Cardiac fibroblast (primary cell): ENCODE measurements around the gene SCN2B.

ENCODE experiments used
- DNase-seq, 2 donors: peaks; one replicate each; pipeline versions ENCODE4 v3.0.0 to v3.0.0-alpha.2; 2010; ENCODE audit warnings: low read depth in 2 of 2
- H3K4me3 ChIP-seq, 2 donors: replicated peaks in 1 of 2; 1 replicate in 1 of 2; 2 replicates in 1 of 2; pipeline ENCODE4 v1.5.1; 2011; ENCODE audit warnings: low read depth in 2 of 2, low read length in 2 of 2, mild to moderate bottlenecking in 2 of 2, moderate library complexity in 1 of 2
- TF ChIP-seq, protein P1 (sequence below): IDR thresholded peaks from one replicate; pipeline ENCODE4 v1.5.1; 2011; ENCODE audit warnings: low read depth, mild to moderate bottlenecking, low read length, inconsistent platforms

The SCN2B gene

DNA sequence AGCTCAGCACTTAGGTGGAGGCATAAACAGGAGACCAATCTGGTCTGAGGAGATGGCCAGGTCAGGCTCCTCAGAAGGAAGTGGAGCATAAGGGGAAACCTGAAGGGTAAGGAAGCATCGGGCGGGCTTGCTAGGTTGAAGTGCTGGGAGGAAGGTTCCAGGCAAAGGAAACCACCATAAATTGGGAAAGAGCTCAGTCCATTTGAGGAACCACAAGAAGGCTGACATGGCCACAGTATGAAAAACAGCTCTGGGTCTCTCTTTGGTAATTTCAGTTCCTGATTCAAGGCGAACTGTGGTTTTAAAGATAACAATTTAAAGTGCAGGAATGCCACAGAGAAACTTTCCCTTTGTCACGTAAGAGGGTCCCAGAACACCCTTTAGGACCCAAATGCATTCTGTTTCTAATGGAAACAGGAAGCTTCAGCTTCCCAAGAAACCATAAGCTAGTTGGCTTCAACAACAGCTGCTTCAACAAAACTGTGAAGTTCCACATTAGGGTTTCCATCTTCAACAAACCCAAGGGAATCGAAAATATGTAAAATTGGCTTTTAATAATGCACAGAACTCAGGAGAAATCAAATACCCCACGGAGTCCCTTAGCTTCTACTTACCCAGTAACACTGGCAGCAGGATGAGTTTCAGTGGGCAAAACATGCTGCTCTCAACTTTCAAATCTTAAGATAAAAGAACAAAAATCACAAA lies 37.9 kb upstream of the SCN2B start:
- H3K4me3 ChIP-seq, result no peak overlapping the region
- DNase-seq, result no peak
- TF ChIP-seq, protein P1, sequence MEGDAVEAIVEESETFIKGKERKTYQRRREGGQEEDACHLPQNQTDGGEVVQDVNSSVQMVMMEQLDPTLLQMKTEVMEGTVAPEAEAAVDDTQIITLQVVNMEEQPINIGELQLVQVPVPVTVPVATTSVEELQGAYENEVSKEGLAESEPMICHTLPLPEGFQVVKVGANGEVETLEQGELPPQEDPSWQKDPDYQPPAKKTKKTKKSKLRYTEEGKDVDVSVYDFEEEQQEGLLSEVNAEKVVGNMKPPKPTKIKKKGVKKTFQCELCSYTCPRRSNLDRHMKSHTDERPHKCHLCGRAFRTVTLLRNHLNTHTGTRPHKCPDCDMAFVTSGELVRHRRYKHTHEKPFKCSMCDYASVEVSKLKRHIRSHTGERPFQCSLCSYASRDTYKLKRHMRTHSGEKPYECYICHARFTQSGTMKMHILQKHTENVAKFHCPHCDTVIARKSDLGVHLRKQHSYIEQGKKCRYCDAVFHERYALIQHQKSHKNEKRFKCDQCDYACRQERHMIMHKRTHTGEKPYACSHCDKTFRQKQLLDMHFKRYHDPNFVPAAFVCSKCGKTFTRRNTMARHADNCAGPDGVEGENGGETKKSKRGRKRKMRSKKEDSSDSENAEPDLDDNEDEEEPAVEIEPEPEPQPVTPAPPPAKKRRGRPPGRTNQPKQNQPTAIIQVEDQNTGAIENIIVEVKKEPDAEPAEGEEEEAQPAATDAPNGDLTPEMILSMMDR, result no peak

DNA sequence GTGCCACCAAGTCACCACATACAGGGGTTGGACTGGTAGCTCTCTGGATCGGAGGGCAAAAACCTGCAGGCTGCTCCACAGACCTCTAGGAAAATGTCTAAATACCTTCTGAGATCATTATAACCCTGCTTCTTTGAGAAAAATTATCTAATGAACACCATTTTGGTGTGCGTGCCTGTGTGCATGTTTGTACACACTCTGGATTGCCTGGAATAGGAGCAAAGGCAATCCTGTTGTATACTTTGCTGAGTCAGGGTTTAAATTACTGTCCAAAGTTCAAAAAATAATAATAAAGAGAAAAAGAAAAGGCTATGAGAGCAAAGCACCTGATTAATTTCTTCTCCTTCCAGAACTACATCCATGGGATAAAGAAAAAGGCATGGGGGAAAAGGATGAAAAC lies 37.3 kb upstream of the SCN2B start:
- H3K4me3 ChIP-seq, result no peak overlapping the region
- TF ChIP-seq, protein P1, result no peak
- DNase-seq, result no peak

DNA sequence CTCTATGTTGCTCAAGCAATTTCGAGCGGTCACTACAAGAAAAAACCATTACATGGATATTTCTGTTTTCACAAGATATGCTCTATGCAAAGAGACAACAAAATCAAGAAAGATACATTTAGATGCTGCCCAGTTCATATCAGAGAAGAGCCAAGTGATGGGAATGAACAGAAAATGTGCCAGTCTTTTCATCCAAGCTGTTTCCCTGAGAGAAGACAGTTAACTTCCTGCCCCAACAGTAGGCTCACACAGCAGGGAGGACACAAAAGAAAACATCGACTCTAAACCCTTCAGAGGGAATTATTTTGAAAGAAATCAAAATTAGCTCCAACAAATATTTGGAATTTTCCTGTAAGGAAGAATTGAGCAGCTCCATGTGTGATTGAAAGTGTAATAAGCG lies 36.8 kb upstream of the SCN2B start:
- no peak overlapping the region for H3K4me3 ChIP-seq
- TF ChIP-seq, protein P1, result no peak
- DNase-seq, result no peak

DNA sequence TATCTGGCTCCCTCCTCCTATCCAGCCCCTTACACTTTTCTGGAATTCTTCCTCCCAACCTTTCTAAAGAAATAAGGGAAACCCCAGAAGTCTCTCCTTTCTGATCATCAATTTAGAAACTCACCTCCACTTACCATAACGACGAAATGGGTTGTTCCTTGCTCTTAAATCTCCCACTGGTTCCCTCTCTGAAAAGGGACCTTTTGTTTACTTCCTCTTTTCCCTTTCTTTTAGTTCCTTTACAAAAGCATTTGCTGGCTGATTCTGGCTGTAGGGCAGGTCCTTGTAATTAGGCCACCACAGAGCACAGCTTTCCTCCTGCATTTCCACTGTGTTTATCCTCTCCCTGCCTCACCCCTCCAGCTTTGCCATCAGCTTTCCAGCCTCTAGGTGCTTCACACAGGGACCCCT lies 36.3 kb upstream of the SCN2B start:
- TF ChIP-seq, protein P1, result no peak
- no peak overlapping the region for H3K4me3 ChIP-seq
- no peak for DNase-seq

DNA sequence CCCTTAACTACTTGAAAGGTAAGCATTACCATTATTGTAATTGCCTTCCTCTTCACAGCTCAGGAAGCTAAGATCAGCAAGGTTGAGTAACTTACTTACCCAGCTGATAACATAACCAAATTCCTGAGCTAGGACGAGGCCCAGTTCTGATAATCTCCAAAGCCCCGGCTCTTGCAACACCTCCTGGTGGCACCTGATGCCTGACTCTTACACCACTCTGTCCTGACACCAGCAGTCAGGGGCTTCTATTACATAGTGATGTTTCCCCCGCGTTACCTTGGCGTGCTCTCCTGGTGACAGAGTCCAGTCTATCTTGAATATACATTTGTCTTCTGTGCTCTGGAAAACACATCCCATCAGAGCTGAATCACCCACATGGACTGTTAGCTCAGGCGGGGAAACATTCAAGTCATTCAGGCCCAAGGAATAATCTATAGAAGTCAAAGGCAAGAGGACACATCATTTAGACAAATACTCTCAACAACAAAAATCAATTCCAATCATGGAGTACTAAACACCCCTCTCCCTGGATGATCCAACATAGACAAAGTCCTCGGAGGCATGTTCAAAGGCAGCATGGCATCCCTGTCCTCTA lies 35.8 kb upstream of the SCN2B start:
- H3K4me3 ChIP-seq, result no peak overlapping the region
- DNase-seq, result no peak
- TF ChIP-seq, protein P1, result no peak

DNA sequence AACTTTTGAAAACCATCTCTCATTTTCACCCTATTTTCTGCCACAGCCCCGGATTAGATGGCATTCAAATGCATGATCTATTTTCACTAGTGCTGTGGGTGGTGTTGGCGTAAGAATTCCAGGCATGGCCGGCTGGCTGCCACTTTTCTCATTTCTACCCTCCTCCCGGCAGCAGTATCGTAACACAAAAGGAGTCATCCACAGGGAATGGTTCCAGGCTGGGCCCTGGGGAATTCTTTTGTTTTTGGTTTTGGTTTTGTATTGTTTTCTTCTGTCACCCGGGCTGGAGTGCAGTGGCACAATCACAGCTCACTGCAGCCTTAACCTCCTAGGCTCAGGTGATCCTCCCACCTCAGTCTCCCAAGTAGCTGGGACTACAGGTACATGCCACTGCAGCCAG lies 34.6 kb upstream of the SCN2B start:
- peak; percentile 48 to 71 for DNase-seq
- TF ChIP-seq, protein P1, result no peak
- no peak overlapping the region for H3K4me3 ChIP-seq
